WTC11 (cell line): ENCODE measurements around the gene PI4K2A. TPM values are rescaled to one million over a fixed set of nuclear protein-coding genes. Genes with fewer than 3 reads are reported as not detected.

Source experiments
- ATAC-seq: fragments of 200-7000 bp; cut with Tn5 transposase; 2 replicates; pipeline ENCODE4 v1.10.0; 2021; ENCODE audit warnings: mild to moderate bottlenecking, moderate library complexity
- CTCF ChIA-PET: fragments of 300-600 bp; sonication (Branson Sonifier 250); formaldehyde crosslinking; loops from one replicate; lab custom pipeline; 2021; ENCODE audit warnings: antibody characterized with exemption; lab: Charles Lee
- POLR2A ChIA-PET: fragments of 350-600 bp; sonication (Branson Sonifier 250); formaldehyde crosslinking; loops from one replicate; lab custom pipeline; 2021; ENCODE audit warnings: antibody characterized with exemption; lab: Charles Lee
- DNase-seq: peaks from one replicate; pipeline ENCODE4 v3.0.0; 2021; ENCODE audit warnings: low spot score
- H3K27ac Mint-ChIP-seq: 2 replicates; pipeline ENCODE4 v1.8.0; 2021; ENCODE audit warnings: mixed read lengths
- H3K27me3 Mint-ChIP-seq: 2 replicates; pipeline ENCODE4 v1.8.0; 2021; ENCODE audit warnings: low read depth, mild to moderate bottlenecking, moderate library complexity, mixed read lengths
- H3K36me3 Mint-ChIP-seq: 2 replicates; pipeline ENCODE4 v1.8.0; 2021; ENCODE audit warnings: mixed read lengths
- H3K4me1 Mint-ChIP-seq: 2 replicates; pipeline ENCODE4 v1.8.0; 2022; ENCODE audit warnings: mixed read lengths
- H3K4me3 Mint-ChIP-seq: 2 replicates; pipeline ENCODE4 v1.8.0; 2021; ENCODE audit warnings: mild to moderate bottlenecking, moderate library complexity, mixed read lengths
- H3K9me3 Mint-ChIP-seq: 2 replicates; pipeline ENCODE4 v1.8.0; 2021; ENCODE audit warnings: mixed read lengths
- AFF4 ChIP-seq: sonication (generic); formaldehyde crosslinking; IDR thresholded peaks from 2 replicates; pipeline ENCODE4 v1.8.1; 2023; ENCODE audit warnings: mild to moderate bottlenecking, missing genetic modification reagents, borderline replicate concordance
- ATF2 ChIP-seq: sonication (generic); formaldehyde crosslinking; IDR thresholded peaks from 2 replicates; pipeline ENCODE4 v1.8.1; 2022; ENCODE audit warnings: low read depth, missing genetic modification reagents, borderline replicate concordance
- CREM ChIP-seq: sonication (generic); formaldehyde crosslinking; IDR thresholded peaks from 2 replicates; pipeline ENCODE4 v1.8.1; 2022; ENCODE audit warnings: mild to moderate bottlenecking, missing genetic modification reagents, moderate library complexity
- HMGA2 ChIP-seq: fragments of 250-450 bp; sonication (Bioruptor Pico); IDR thresholded peaks from 2 replicates; pipeline ENCODE4 v1.4.0; 2021; ENCODE audit warnings: mild to moderate bottlenecking, moderate library complexity
- HMGXB4 ChIP-seq: sonication (generic); formaldehyde crosslinking; IDR thresholded peaks from 2 replicates; pipeline ENCODE4 v1.8.1; 2023; ENCODE audit warnings: mild to moderate bottlenecking, moderate library complexity, missing genetic modification reagents
- KAT7 ChIP-seq: sonication (generic); formaldehyde crosslinking; IDR thresholded peaks from 2 replicates; pipeline ENCODE4 v1.8.1; 2023; ENCODE audit warnings: missing genetic modification reagents, mild to moderate bottlenecking, borderline replicate concordance
- USF2 ChIP-seq: sonication (generic); formaldehyde crosslinking; IDR thresholded peaks from 2 replicates; pipeline ENCODE4 v1.8.1; 2023; ENCODE audit warnings: mild to moderate bottlenecking, missing genetic modification reagents, moderate library complexity
- ZMAT4 ChIP-seq: fragments of 250-450 bp; sonication (Bioruptor Pico); IDR thresholded peaks from 2 replicates; pipeline ENCODE4 v1.9.0; 2021; ENCODE audit warnings: mild to moderate bottlenecking
- ZNF263 ChIP-seq: sonication (generic); formaldehyde crosslinking; IDR thresholded peaks from 2 replicates; pipeline ENCODE4 v1.8.1; 2022; ENCODE audit warnings: low read depth, mild to moderate bottlenecking, moderate library complexity, missing genetic modification reagents
- ZNF425 ChIP-seq: fragments of 250-450 bp; sonication (Bioruptor Pico); conservative IDR thresholded peaks from 2 replicates; pipeline ENCODE4 v1.9.0; 2021; ENCODE audit warnings: mild to moderate bottlenecking
- total RNA-seq: library from RNA; stranded (reverse); gene quantifications from 3 replicates; pipeline ENCODE4 v1.2.3, GENCODE V29; 2021

PI4K2A gene
- total RNA-seq, 1 experiment from 2014 or later = 19.5 TPM

GRCh38 chr10:97600616-97601015 is 39.9 kb upstream of the PI4K2A start:
- CTCF ChIA-PET = interaction anchor here (1.1 kb wide), 1 partner anchor 29 kb away, joined by 3 read pairs; no protein-coding TSS in a partner anchor

More at GRCh38 chr10:97600616-97601015, 39.9 kb upstream of the PI4K2A start:
- H3K4me3 Mint-ChIP-seq = no peak overlapping the region
- no peak overlapping the region for H3K27ac Mint-ChIP-seq
- H3K27me3 Mint-ChIP-seq = no peaks in the 10 kb centered on the region
- TF ChIP-seq CREM (CRISPR knock-in tag) (no peak), HMGXB4 (CRISPR knock-in tag) (no peak), ATF2 (CRISPR knock-in tag) (no peak), ZNF425 (CRISPR knock-in tag) (no peak), USF2 (no peak), ZNF263 (CRISPR knock-in tag) (no peak), ZMAT4 (CRISPR knock-in tag) (no peak), AFF4 (CRISPR knock-in tag) (no peak), HMGA2 (no peak), KAT7 (CRISPR knock-in tag) (no peak)
- no peaks in the 10 kb centered on the region for H3K36me3 Mint-ChIP-seq
- ATAC-seq (no peak), DNase-seq (no peak)
- peaks cover 4% of the 10 kb centered on the region for H3K4me1 Mint-ChIP-seq
- POLR2A ChIA-PET = no interaction called here
- no peaks in the 10 kb centered on the region for H3K9me3 Mint-ChIP-seq
